CD14-positive monocyte (primary cell): ENCODE measurements around the gene ALLC. TPM values are rescaled to one million over a fixed set of nuclear protein-coding genes. Genes with fewer than 3 reads are reported as not detected.

ENCODE experiments used
- DNase-seq, 3 donors: peaks; one replicate each; pipeline ENCODE4 v3.0.0-alpha.2; 2011 to 2022
- H2AFZ ChIP-seq: 2 replicates; pipeline ENCODE4 v1.6.0; 2012; ENCODE audit warnings: mild to moderate bottlenecking, low read depth, low read length, inconsistent platforms; ENCODE audit not compliant: insufficient read depth, poor library complexity, severe bottlenecking
- H3K27ac ChIP-seq, 2 donors: 1 replicate in 1 of 2; 2 replicates in 1 of 2; pipeline ENCODE4 v1.5.1; 2012 to 2013; ENCODE audit warnings: low read length in 2 of 2, control low read depth in 1 of 2, inconsistent platforms in 1 of 2, low read depth in 1 of 2, mild to moderate bottlenecking in 1 of 2
- H3K27me3 ChIP-seq, 2 donors: one replicate each; pipeline versions ENCODE4 v1.6.0 to v1.6.1; 2011 to 2013; ENCODE audit warnings: low read length in 2 of 2; ENCODE audit not compliant: control insufficient read depth in 2 of 2, insufficient read depth in 2 of 2
- H3K36me3 ChIP-seq, 2 donors: replicated peaks in 1 of 2; 1 replicate in 1 of 2; 2 replicates in 1 of 2; pipeline versions ENCODE4 v1.5.1 to v1.6.1; 2012 to 2013; ENCODE audit warnings: low read length in 2 of 2, control low read depth in 1 of 2, inconsistent platforms in 1 of 2, mild to moderate bottlenecking in 1 of 2; ENCODE audit not compliant: insufficient read depth in 2 of 2, control insufficient read depth in 1 of 2
- H3K4me1 ChIP-seq, 2 donors: 1 replicate in 1 of 2; 2 replicates in 1 of 2; pipeline versions ENCODE4 v1.5.1 to v1.6.1; 2012 to 2013; ENCODE audit warnings: low read length in 2 of 2, control low read depth in 1 of 2, inconsistent platforms in 1 of 2, mild to moderate bottlenecking in 1 of 2, moderate library complexity in 1 of 2; ENCODE audit not compliant: insufficient read depth in 2 of 2, control insufficient read depth in 1 of 2
- H3K4me2 ChIP-seq: replicated peaks from 2 replicates; pipeline ENCODE3; 2012; ENCODE audit warnings: low read length, moderate library complexity, mild to moderate bottlenecking; ENCODE audit not compliant: poor library complexity, severe bottlenecking; ENCODE audit errors: extremely low read depth
- H3K4me3 ChIP-seq, 3 experiments: fragments of 200-600 bp in 1 of 3; sonication (generic) in 1 of 3; replicated peaks in 1 of 3; 1 replicate in 2 of 3; 2 replicates in 1 of 3; pipeline ENCODE4 v1.5.1; 2011 to 2013; ENCODE audit warnings: low read length in 3 of 3, mild to moderate bottlenecking in 3 of 3, control low read depth in 2 of 3, low read depth in 2 of 3, inconsistent platforms in 1 of 3, moderate library complexity in 1 of 3
- H3K79me2 ChIP-seq: 2 replicates; pipeline ENCODE4 v1.6.0; 2012; ENCODE audit warnings: mild to moderate bottlenecking, control low read depth, inconsistent platforms, low read length, moderate library complexity; ENCODE audit not compliant: insufficient read depth
- H3K9ac ChIP-seq: 2 replicates; pipeline ENCODE4 v1.6.0; 2017; ENCODE audit warnings: low read length, mild to moderate bottlenecking; ENCODE audit not compliant: insufficient read depth, poor library complexity, severe bottlenecking
- H3K9me3 ChIP-seq, 2 donors: replicated peaks in 1 of 2; 1 replicate in 1 of 2; 2 replicates in 1 of 2; pipeline versions ENCODE4 v1.5.1 to v1.6.1; 2012 to 2013; ENCODE audit warnings: low read length in 2 of 2, control low read depth in 1 of 2; ENCODE audit not compliant: control insufficient read depth in 1 of 2, insufficient read depth in 1 of 2
- H4K20me1 ChIP-seq: 2 replicates; pipeline ENCODE4 v1.6.0; 2012; ENCODE audit warnings: mild to moderate bottlenecking, low read length, control low read depth, moderate library complexity; ENCODE audit not compliant: insufficient read depth
- H3K27ac Mint-ChIP-seq, 7 donors: one replicate each; pipeline ENCODE4 v1.8.0; 2020; ENCODE audit warnings: mild to moderate bottlenecking in 7 of 7, mixed read lengths in 7 of 7, moderate library complexity in 6 of 7, inconsistent platforms in 2 of 7
- H3K27me3 Mint-ChIP-seq, 3 donors: one replicate each; pipeline ENCODE4 v1.8.0; 2021 to 2022; ENCODE audit warnings: low read depth in 3 of 3, mild to moderate bottlenecking in 3 of 3, mixed read lengths in 3 of 3, moderate library complexity in 3 of 3, inconsistent platforms in 1 of 3
- H3K36me3 Mint-ChIP-seq, 2 donors: one replicate each; pipeline ENCODE4 v1.8.0; 2020; ENCODE audit warnings: mixed read lengths in 2 of 2, inconsistent platforms in 1 of 2, mild to moderate bottlenecking in 1 of 2
- H3K4me1 Mint-ChIP-seq: one replicate; pipeline ENCODE4 v1.8.0; 2020; ENCODE audit warnings: mild to moderate bottlenecking, mixed read lengths
- H3K4me3 Mint-ChIP-seq, 2 donors: one replicate each; pipeline ENCODE4 v1.8.0; 2020; ENCODE audit warnings: mild to moderate bottlenecking in 2 of 2, mixed read lengths in 2 of 2, moderate library complexity in 1 of 2
- H3K9me3 Mint-ChIP-seq, 7 donors: one replicate each; pipeline ENCODE4 v1.8.0; 2020 to 2022; ENCODE audit warnings: mixed read lengths in 7 of 7, mild to moderate bottlenecking in 6 of 7, moderate library complexity in 6 of 7, inconsistent platforms in 2 of 7
- CTCF ChIP-seq: fragments of 200-600 bp; IDR thresholded peaks from one replicate; pipeline ENCODE4 v1.8.0; 2022; ENCODE audit warnings: antibody characterized with exemption, mild to moderate bottlenecking
- WGBS: methylation state at CpG from one replicate; pipeline ENCODE4 v1.1.5; 2013; ENCODE audit warnings: missing lambda C conversion rate; ENCODE audit not compliant: insufficient coverage; 5-methylcytosine and 5-hydroxymethylcytosine counted together
- intact Hi-C, 2 donors: fragments of 100-400 bp; cut with micrococcal nuclease; formaldehyde crosslinking; loops; one replicate each; pipeline versions ENCODE4 v1.15.0 to v1.15.1; 2023
- polyA plus RNA-seq, 3 donors: library from polyadenylated mRNA; depleted of rRNA in 1 of 3; unstranded in 2 of 3; stranded (reverse) in 1 of 3; fragments of 300-500 nt in 2 of 3; fragments of >200 nt in 1 of 3; fragmentation: Illumina TruSeq in 2 of 3; gene quantifications; 1 replicate in 2 of 3; 2 replicates in 1 of 3; pipeline ENCODE4 v1.2.3, GENCODE V29; 2012 to 2021

The ALLC gene
- polyA plus RNA-seq, 3 donors, result not detected

GRCh38 chr2:3648652-3649177 lies 9.3 kb upstream of the ALLC start:
- no peak overlapping the region for H3K27ac ChIP-seq
- H3K4me3 ChIP-seq, result no peak overlapping the region
- H3K4me1 ChIP-seq, result peaks cover 2 to 10% of the 10 kb centered on the region in 2 donors
- H3K9ac ChIP-seq, result no peak overlapping the region
- no peaks in the 10 kb centered on the region for H3K36me3 Mint-ChIP-seq
- no peak for DNase-seq
- peaks cover 0 to 17% of the 10 kb centered on the region in 2 donors for H3K27me3 ChIP-seq
- peaks cover 14 to 27% (median 25%) of the 10 kb centered on the region in 3 donors for H3K27me3 Mint-ChIP-seq
- 92% methylated on average over 16 of the region's 20 CpGs for WGBS
- no peak overlapping the region for H3K4me2 ChIP-seq
- H3K9me3 ChIP-seq, result no peaks in the 10 kb centered on the region
- no peak for TF ChIP-seq CTCF
- intact Hi-C loops, result loop anchor here in 1 of 2 donors (5.0 kb wide), 1 partner anchor 221 kb away; no protein-coding TSS in a partner anchor
- no peak overlapping the region for H3K4me3 Mint-ChIP-seq
- H3K27ac Mint-ChIP-seq, result no peak overlapping the region
- peaks cover 11% of the 10 kb centered on the region for H3K4me1 Mint-ChIP-seq
- no peaks in the 10 kb centered on the region for H3K79me2 ChIP-seq
- peaks cover 0 to 5% (median 0%) of the 10 kb centered on the region in 7 donors for H3K9me3 Mint-ChIP-seq
- H2AFZ ChIP-seq, result no peak overlapping the region
- H4K20me1 ChIP-seq, result no peaks in the 10 kb centered on the region
- H3K36me3 ChIP-seq, result no peaks in the 10 kb centered on the region

GRCh38 chr2:3649581-3649980 lies 8.4 kb upstream of the ALLC start:
- intact Hi-C loops, result loop anchor here in 1 of 2 donors (5.0 kb wide), 1 partner anchor 222 kb away; no protein-coding TSS in a partner anchor
- Mint-ChIP-seq H3K27ac (no peak overlapping the region), H3K4me3 (no peak overlapping the region), H3K36me3 (no peaks in the 10 kb centered on the region), H3K27me3 (peaks cover 14 to 27% (median 26%) of the 10 kb centered on the region in 3 donors), H3K9me3 (peaks cover 0 to 5% (median 0%) of the 10 kb centered on the region in 7 donors), H3K4me1 (peaks cover 11% of the 10 kb centered on the region)
- no peaks in the 10 kb centered on the region for H3K9me3 ChIP-seq
- WGBS, result 88% methylated on average over 16 of the region's 16 CpGs
- no peak overlapping the region for H3K4me3 ChIP-seq
- H3K27ac ChIP-seq, result no peak overlapping the region
- H3K27me3 ChIP-seq, result peaks cover 0 to 17% of the 10 kb centered on the region in 2 donors
- no peak overlapping the region for H2AFZ ChIP-seq
- DNase-seq, result no peak
- H3K79me2 ChIP-seq, result no peaks in the 10 kb centered on the region
- peaks cover 2 to 10% of the 10 kb centered on the region in 2 donors for H3K4me1 ChIP-seq
- no peaks in the 10 kb centered on the region for H3K36me3 ChIP-seq
- TF ChIP-seq CTCF, result no peak
- H3K9ac ChIP-seq, result no peak overlapping the region
- no peaks in the 10 kb centered on the region for H4K20me1 ChIP-seq
- H3K4me2 ChIP-seq, result no peak overlapping the region
